ENCODE data around the gene TOB2.
"Not testable (repeated sequence)": the region's sequence is repeated elsewhere in the genome, so short reads cannot be mapped to it uniquely, and the experiment has no call there.

The TOB2 gene

GRCh38 chr22:41405588-41405987 is 41.0 kb downstream of the TOB2 start:
- no peaks in the 10 kb centered on the region for H3K36me3 ChIP-seq (ENCODE audit: insufficient read depth, low read length)
- no peaks in the 10 kb centered on the region for H3K27me3 ChIP-seq (ENCODE audit: insufficient read depth, low read length)
- no peak overlapping the region for H3K9ac ChIP-seq (ENCODE audit: low read length)
- H3K4me3 ChIP-seq (ENCODE audit: low read depth, low read length, poor library complexity, severe bottlenecking) = no peak overlapping the region
- no peaks in the 10 kb centered on the region for H3K79me2 ChIP-seq (ENCODE audit: insufficient read depth, low read length)
- no peaks in the 10 kb centered on the region for H4K20me1 ChIP-seq (ENCODE audit: insufficient read depth, low read length)
- no peak overlapping the region for H3K27ac ChIP-seq (ENCODE audit: low read depth, low read length, poor library complexity, severe bottlenecking)
- H3K4me2 ChIP-seq (ENCODE audit: low read length) = no peak overlapping the region
- no peak for TF ChIP-seq EZH2 (IDR thresholded peaks at IDR 0.05; ENCODE audit: borderline replicate concordance, low read length)
- TF ChIP-seq CTCF (IDR thresholded peaks at IDR 0.05; ENCODE audit: low read length) = no peak
- no peaks in the 10 kb centered on the region for H3K9me2 ChIP-seq (ENCODE audit: low read depth, low read length)
- no peaks in the 10 kb centered on the region for H3K9me3 ChIP-seq (ENCODE audit: low read length)
- H3F3A ChIP-seq (ENCODE audit: insufficient read depth, low read length) = no peaks in the 10 kb centered on the region
- peaks cover 13% of the 10 kb centered on the region for H3K4me1 ChIP-seq (ENCODE audit: insufficient read depth, low read length, severe bottlenecking)
- H2AFZ ChIP-seq (ENCODE audit: low read length) = no peak overlapping the region; the same call in 1 of the 2 replicates

GRCh38 chr22:41403532-41404318 is 42.9 kb downstream of the TOB2 start:
- Histone ChIP-seq H3K36me3 (ENCODE audit: insufficient read depth, low read length) (no peaks in the 10 kb centered on the region), H3F3A (ENCODE audit: insufficient read depth, low read length) (no peaks in the 10 kb centered on the region), H3K27me3 (ENCODE audit: insufficient read depth, low read length) (no peaks in the 10 kb centered on the region), H3K27ac (ENCODE audit: low read depth, low read length, poor library complexity, severe bottlenecking) (no peak overlapping the region), H3K4me1 (ENCODE audit: insufficient read depth, low read length, severe bottlenecking) (peaks cover 13% of the 10 kb centered on the region), H3K9ac (ENCODE audit: low read length) (no peak overlapping the region), H2AFZ (ENCODE audit: low read length) (no peak overlapping the region), H4K20me1 (ENCODE audit: insufficient read depth, low read length) (no peaks in the 10 kb centered on the region), H3K9me3 (ENCODE audit: low read length) (no peaks in the 10 kb centered on the region), H3K9me2 (ENCODE audit: low read depth, low read length) (no peaks in the 10 kb centered on the region), H3K4me3 (ENCODE audit: low read depth, low read length, poor library complexity, severe bottlenecking) (no peak overlapping the region), H3K4me2 (ENCODE audit: low read length) (peak overlapping the region; percentile 16; the same call in 1 of the 2 replicates), H3K79me2 (ENCODE audit: insufficient read depth, low read length) (no peaks in the 10 kb centered on the region)
- TF ChIP-seq CTCF (IDR thresholded peaks at IDR 0.05; ENCODE audit: low read length) = peak; percentile 98
- TF ChIP-seq EZH2 (IDR thresholded peaks at IDR 0.05; ENCODE audit: borderline replicate concordance, low read length) = no peak

GRCh38 chr22:41402851-41403250 is 43.8 kb downstream of the TOB2 start:
- H3K27me3 ChIP-seq (ENCODE audit: insufficient read depth, low read length); H2AFZ ChIP-seq (ENCODE audit: low read length); H4K20me1 ChIP-seq (ENCODE audit: insufficient read depth, low read length); H3K36me3 ChIP-seq (ENCODE audit: insufficient read depth, low read length); H3K4me2 ChIP-seq (ENCODE audit: low read length); H3K9me3 ChIP-seq (ENCODE audit: low read length); H3K4me1 ChIP-seq (ENCODE audit: insufficient read depth, low read length, severe bottlenecking); H3F3A ChIP-seq (ENCODE audit: insufficient read depth, low read length); H3K9ac ChIP-seq (ENCODE audit: low read length); H3K79me2 ChIP-seq (ENCODE audit: insufficient read depth, low read length); H3K9me2 ChIP-seq (ENCODE audit: low read depth, low read length); H3K27ac ChIP-seq (ENCODE audit: low read depth, low read length, poor library complexity, severe bottlenecking); H3K4me3 ChIP-seq (ENCODE audit: low read depth, low read length, poor library complexity, severe bottlenecking): not testable (repeated sequence)

Measured in OCI-LY1 (cell line).